Muscle layer of duodenum (tissue), 2 donors: ENCODE data around the gene FKRP.
A peak's percentile ranks its signal among the peaks of the same experiment; 100 is the strongest.

Experiments used
- H3K27ac ChIP-seq: one replicate; pipeline ENCODE4 v1.7.0; 2013; ENCODE audit warnings: mild to moderate bottlenecking, low read length
- H3K27me3 ChIP-seq: one replicate; pipeline ENCODE4 v1.7.0; 2013; ENCODE audit warnings: low read depth, mild to moderate bottlenecking, control low read depth, low read length
- H3K36me3 ChIP-seq, 2 donors: one replicate each; pipeline ENCODE4 v1.7.0; 2013; ENCODE audit warnings: low read length in 2 of 2, control low read depth in 1 of 2, mild to moderate bottlenecking in 1 of 2; ENCODE audit not compliant: insufficient read depth in 2 of 2, control insufficient read depth in 1 of 2
- H3K4me1 ChIP-seq, 2 donors: one replicate each; pipeline ENCODE4 v1.7.0; 2013; ENCODE audit warnings: low read length in 2 of 2, mild to moderate bottlenecking in 2 of 2, control low read depth in 1 of 2, moderate library complexity in 1 of 2; ENCODE audit not compliant: insufficient read depth in 2 of 2, control insufficient read depth in 1 of 2
- H3K4me3 ChIP-seq, 2 donors: one replicate each; pipeline ENCODE4 v1.7.0; 2013; ENCODE audit warnings: low read length in 2 of 2, low read depth in 1 of 2, mild to moderate bottlenecking in 1 of 2
- H3K9me3 ChIP-seq, 2 donors: one replicate each; pipeline ENCODE4 v1.7.0; 2013; ENCODE audit warnings: low read length in 2 of 2, control low read depth in 1 of 2, mild to moderate bottlenecking in 1 of 2; ENCODE audit not compliant: control insufficient read depth in 1 of 2
- donor health status: healthy.

The FKRP gene

DNA sequence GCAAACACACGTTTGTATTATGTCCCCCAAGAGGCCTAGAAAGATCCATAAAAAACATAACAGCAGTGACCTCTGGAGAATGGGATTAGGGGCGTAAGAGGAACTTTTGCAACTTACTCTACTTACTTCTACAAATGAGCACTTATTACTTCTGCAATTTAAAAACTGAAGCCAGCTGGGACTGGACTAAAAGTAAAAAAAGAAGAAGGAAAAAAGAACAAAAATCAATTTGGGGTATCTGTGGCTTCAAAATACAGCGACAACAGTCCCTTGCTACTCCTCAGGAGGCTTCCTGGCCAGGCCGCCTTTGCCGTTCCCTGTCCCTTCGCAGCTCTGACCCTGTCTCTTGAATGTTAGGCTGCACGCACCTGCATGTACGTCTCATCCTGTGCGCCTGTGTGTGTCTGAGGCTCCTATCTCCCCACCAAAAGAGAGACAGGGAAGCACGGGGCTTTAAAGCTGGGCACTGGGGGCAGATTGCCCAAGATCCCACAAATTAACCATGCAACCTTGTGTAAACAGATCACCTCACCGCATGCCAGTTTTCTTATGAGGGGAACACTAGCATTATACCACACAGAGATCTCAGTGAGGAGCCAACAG is 12.1 kb upstream of the FKRP start:
- Histone ChIP-seq H3K27ac (no peak overlapping the region), H3K9me3 (no peaks in the 10 kb centered on the region), H3K27me3 (no peaks in the 10 kb centered on the region), H3K36me3 (peaks cover 40 to 70% of the 10 kb centered on the region in 2 donors), H3K4me1 (peaks cover 3 to 34% of the 10 kb centered on the region in 2 donors), H3K4me3 (no peak overlapping the region)

DNA sequence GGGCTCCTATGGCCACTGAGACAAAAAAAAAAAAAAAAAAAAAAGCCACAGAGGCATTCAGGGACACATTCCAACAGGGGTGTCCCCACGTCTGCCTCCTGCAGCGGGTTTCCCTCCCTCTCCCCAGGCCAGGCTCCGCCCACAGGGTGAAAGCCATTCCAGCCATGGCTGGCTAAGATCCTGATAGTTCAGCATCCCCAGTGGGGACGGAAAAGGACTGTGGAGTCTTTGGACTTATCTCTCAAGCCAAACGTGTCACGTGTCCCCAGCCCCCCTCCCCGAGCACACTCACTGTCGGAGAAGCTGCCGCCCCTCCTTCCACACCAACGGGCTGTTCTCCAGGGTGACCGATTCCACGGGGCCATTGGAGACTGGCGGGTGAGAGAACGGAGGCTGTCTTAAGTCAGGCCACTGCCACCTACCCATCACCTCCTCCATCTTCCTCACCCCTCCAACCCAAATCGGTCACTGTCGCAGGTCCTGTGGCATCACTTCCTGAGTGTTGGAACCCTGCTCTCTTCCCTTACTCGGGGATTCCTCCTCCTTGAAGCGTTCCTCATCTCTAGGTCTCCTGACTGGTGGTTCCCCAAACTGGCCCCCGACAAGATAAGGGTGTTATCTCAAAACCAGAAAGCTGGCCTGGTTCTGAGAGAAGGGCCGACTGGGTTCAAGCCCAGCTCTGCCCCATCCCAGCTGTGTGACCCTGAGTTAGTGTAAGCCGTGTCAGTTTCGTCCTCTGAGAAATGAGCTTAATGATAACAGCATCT is 9.1 kb upstream of the FKRP start:
- H3K4me3 ChIP-seq = no peak overlapping the region
- no peaks in the 10 kb centered on the region for H3K9me3 ChIP-seq
- H3K36me3 ChIP-seq = peaks cover 28 to 42% of the 10 kb centered on the region in 2 donors
- no peak overlapping the region for H3K27ac ChIP-seq
- no peaks in the 10 kb centered on the region for H3K27me3 ChIP-seq
- peaks cover 0 to 42% of the 10 kb centered on the region in 2 donors for H3K4me1 ChIP-seq

DNA sequence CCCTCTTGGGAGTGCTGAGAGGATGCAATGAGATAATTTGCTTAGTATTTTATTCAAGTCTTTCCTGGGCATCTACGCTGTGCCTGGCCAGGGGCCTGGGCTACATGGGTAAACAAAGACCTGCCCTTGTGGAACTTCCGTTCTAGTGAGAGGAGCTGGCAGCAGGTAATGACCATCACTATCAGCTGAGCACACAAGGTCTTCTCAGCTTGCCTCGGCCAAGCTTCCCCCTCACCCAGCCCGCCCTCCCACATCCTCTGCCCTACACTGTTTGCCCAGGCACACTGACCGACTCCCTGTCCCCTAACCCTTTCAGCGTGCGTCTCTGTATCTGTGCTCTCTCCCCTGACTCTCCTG is 8.6 kb upstream of the FKRP start:
- Histone ChIP-seq H3K4me1 (peaks cover 0 to 37% of the 10 kb centered on the region in 2 donors), H3K4me3 (no peak overlapping the region), H3K27me3 (no peaks in the 10 kb centered on the region), H3K27ac (no peak overlapping the region), H3K36me3 (peaks cover 28 to 36% of the 10 kb centered on the region in 2 donors), H3K9me3 (no peaks in the 10 kb centered on the region)

DNA sequence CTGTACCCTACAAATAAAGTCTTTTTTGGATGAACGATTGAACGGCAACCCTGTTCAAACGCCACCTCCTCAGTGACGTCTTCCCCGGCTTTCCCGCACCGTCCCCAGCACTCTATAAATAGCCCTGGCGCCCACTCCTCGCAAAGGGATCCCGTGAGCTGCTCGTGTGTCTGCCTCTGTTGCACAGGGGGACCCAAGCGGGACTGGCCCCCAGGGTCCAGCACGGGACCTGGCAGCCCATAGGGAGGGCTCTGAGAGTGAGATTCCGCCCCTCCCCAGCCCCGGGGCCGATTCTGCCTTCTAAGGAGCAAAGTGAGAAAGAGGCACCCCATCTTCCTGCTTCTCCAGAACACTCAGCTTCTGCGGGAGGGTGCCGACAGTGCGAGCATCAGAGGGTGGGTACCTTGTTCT is 8.1 kb upstream of the FKRP start:
- Histone ChIP-seq H3K4me3 (no peak overlapping the region), H3K27ac (no peak overlapping the region), H3K36me3 (peaks cover 28 to 31% of the 10 kb centered on the region in 2 donors), H3K9me3 (no peaks in the 10 kb centered on the region), H3K27me3 (no peaks in the 10 kb centered on the region), H3K4me1 (peaks cover 0 to 36% of the 10 kb centered on the region in 2 donors)

DNA sequence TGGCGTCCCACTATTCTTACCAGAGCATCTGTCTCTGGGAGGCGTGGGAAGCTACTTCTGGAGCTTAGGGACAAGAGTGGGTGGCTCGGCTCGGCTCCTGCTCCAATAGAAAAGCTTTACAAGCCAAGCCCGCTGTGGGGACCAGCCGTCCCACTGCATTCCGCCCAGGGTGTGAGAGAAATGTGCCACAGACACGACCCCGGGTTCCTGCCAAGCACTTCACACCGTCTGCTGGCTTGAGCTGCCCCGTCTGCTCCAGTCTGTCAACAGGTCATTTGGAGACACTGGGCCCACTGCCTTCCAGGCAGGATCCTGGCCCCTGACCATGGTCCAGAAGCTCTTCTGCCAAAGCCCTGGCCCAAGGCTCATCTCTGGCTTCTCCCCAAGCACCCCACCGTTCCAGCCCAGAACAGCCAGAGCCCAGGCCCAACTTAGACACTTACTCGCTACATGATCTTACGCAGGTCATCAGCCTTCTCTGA is 6.5 kb upstream of the FKRP start:
- no peaks in the 10 kb centered on the region for H3K27me3 ChIP-seq
- H3K4me3 ChIP-seq = no peak overlapping the region
- H3K9me3 ChIP-seq = no peaks in the 10 kb centered on the region
- no peak overlapping the region for H3K27ac ChIP-seq
- peaks cover 15 to 18% of the 10 kb centered on the region in 2 donors for H3K36me3 ChIP-seq
- H3K4me1 ChIP-seq = peaks cover 0 to 45% of the 10 kb centered on the region in 2 donors

DNA sequence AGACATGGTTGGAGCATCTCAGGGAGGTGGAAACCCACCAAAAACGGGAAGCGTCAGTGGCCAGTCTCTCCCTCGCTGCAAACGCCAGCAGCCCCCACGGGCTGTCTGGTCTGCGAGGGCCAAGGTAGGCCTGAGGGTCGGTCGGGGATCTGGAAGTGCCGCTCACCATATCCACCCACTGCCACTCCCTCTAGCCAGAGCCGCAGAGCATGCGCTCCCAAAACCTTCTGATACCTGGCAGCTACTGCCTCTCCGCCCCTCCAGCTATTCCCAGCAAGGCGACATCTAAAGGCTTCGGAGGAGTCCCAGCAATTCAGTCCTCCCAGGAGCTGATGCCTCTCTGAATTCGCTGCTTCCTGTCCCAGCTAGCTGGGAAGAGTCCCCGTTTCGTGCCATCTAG is 4.4 kb upstream of the FKRP start:
- Histone ChIP-seq H3K36me3 (peaks cover 15 to 18% of the 10 kb centered on the region in 2 donors), H3K4me1 (peaks cover 6 to 56% of the 10 kb centered on the region in 2 donors), H3K27ac (no peak overlapping the region), H3K9me3 (no peaks in the 10 kb centered on the region), H3K4me3 (no peak overlapping the region), H3K27me3 (no peaks in the 10 kb centered on the region)

DNA sequence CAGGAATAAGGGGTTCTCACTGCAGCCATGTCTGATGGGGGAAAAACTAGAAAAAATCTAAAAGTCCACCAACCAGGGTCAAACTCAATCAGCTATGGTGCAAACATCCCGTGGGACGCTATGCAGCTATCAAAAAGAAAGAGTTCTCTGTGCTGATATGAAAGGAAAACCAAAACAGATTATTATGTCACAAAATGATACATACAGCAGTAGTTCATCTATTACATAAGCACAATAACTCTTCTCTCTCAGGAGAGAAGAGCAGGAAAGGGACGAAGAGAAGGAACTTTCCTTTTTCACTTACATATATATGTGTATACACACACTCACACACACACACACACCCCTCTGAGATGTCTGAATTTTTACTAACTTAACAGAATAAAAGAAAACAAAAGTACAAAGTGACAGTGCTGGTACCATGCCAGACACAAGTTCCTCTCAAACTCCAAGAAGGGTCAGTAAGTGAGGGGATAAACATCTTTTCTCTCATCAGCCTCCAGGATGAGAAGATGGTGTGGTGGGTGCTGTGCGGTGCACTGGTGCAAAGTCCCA is 2.9 kb upstream of the FKRP start:
- no peak overlapping the region for H3K4me3 ChIP-seq
- H3K4me1 ChIP-seq = peaks cover 6 to 59% of the 10 kb centered on the region in 2 donors
- H3K9me3 ChIP-seq = no peaks in the 10 kb centered on the region
- no peak overlapping the region for H3K27ac ChIP-seq
- no peaks in the 10 kb centered on the region for H3K27me3 ChIP-seq
- H3K36me3 ChIP-seq = peaks cover 2 to 3% of the 10 kb centered on the region in 2 donors

DNA sequence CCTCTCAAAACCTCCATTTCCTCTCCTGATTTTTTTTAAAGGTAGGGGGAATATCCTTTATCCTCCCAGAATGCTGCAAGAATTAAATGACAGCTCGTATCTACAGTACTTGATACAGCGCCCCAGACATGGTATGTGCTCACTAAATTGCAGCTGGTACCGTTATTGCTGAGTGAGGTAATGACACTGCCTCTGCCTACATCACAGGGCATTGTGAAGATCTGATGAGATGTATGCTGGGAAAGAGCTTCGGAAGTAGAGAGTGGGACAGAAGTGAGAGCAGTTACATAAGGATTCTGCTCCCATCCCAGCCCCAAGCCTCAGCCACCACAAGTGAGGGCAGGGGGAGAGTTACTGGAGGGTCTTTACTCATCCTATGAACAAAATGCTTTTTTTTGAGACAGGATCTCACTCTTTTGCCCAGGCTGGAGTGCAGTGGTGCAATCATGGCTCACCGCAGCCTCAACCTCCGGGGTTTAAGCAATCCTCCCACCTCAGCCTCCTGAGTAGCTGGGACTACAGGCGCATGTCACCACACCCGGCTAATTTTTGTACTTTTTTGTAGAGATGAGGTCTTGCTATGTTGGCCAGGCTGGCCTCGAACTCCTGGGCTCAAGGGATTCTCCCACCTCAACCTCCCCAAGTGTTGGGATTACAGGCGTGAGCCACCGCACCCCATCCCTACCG is 1.7 kb upstream of the FKRP start:
- peaks cover 6 to 53% of the 10 kb centered on the region in 2 donors for H3K4me1 ChIP-seq

DNA sequence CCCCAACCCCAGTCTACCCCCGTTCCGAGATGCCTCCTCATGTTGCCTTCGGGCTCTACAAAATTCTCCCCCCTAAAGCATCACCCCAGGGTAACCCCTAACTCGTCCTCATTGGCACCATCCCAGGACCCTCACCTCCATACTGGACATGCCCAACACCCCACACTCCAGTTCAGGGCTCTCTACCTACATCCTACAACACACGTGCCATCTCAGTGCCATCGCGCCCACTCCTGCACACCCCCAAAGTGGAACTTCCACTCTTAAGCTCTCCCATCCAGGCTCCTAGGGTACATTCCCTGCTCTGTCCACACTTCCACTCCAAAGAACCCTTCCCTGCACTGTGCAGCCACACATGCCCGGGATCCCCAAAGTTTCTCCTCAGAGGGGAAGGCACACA is 827 bp upstream of the FKRP start:
- peak overlapping the region; percentile 85 to 91 for H3K4me3 ChIP-seq
- peak overlapping the region; percentile 31 for H3K27ac ChIP-seq
- H3K4me1 ChIP-seq = peaks cover 6 to 44% of the 10 kb centered on the region in 2 donors
- no peaks in the 10 kb centered on the region for H3K36me3 ChIP-seq
- H3K27me3 ChIP-seq = no peaks in the 10 kb centered on the region
- H3K9me3 ChIP-seq = no peaks in the 10 kb centered on the region

More for the DNA sequence above, 1.7 kb upstream of the FKRP start:
- no peak overlapping the region for H3K27ac ChIP-seq
- no peaks in the 10 kb centered on the region for H3K9me3 ChIP-seq
- peak overlapping the region in 1 of 2 donors; percentile 91 for H3K4me3 ChIP-seq
- no peaks in the 10 kb centered on the region for H3K36me3 ChIP-seq
- no peaks in the 10 kb centered on the region for H3K27me3 ChIP-seq

DNA sequence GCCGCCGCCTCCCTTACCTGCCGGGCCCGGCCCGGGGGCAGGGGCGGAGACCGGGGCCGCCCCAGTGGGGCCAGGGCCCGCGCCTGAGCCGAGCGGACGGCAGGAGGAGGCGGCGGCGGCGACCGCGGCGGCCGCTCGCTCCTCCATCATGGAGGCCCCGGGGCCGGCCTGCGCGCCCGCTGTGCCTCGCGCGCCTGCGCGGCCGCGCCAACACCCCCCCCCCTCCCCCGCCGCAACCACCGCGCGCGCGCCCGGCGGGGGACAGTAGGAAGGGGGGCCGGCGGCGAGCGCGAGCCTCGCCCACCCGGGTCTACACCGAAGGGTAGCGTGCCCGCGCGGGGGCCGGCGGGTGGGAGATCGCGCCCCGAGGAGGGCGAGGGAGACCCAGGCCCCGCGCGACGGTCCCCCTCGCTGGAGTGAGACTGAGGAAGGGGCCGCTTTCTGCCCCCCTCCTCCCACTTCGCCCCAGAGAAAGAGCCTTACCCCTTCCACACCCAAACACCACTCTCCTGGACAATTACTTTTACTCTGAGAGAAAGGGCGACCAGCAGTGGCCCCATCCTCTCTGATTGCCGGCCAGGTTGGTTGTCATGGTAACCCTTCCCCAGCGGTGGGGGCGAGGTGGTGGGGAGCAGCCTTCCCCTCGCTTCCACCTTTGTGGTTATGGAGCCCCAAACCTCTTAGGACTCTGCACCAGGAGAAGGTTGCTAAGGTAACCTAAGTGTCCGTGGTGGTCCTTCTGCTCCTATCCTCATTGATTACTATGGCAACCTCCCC is 612 bp downstream of the FKRP start, which contains the start of gene STRN4:
Gene STRN4 (minus strand): TSS at position 170 of the 777 bp plus-strand sequence. CDS start 20 bp downstream, at position 150.
- Histone ChIP-seq H3K36me3 (peaks cover 0 to 4% of the 10 kb centered on the region in 2 donors), H3K4me1 (peaks cover 6 to 37% of the 10 kb centered on the region in 2 donors), H3K4me3 (peak within 1 kb of the TSS; percentile 85 to 91)

More for the DNA sequence above, 612 bp downstream of the FKRP start, which contains the start of gene STRN4:
- Histone ChIP-seq H3K27me3 (no peaks in the 10 kb centered on the region), H3K27ac (peak within 1 kb of the TSS; percentile 31), H3K9me3 (no peaks in the 10 kb centered on the region)
